Measurements from ENCODE around the gene PTTG2. TPM values are rescaled to one million over a fixed set of nuclear protein-coding genes. Genes with fewer than 3 reads are reported as not detected.

PTTG2 gene
- total and polyA plus RNA-seq, 5 donors from 2014 or later = 2.0 TPM; not detected in 4

DNA sequence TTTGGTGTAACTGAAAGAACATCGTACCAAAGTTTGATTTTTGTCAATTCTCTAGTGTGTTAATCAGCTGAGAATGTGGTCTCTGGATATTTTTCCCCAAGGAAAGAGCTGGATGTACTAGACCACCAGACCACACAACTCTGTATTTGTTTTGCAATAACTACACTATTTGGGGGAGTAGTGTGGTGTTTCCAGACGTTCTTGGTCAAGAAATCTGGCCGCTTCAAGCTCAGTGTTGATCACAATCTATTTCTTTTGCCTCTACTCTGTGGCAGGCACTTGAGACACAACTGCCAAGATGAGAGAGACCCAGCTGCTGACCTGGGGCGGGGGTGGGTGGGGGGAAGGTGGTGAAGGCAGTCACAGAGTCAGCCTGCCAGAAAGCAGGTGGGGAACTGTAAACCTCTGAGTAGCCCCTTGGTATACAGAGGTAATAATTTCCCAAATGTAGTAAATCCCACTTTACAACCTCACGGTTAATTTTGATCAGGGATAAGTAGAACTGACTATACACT, 30.6 kb downstream of the PTTG2 start:
- Mint-ChIP-seq H3K27ac (no peak overlapping the region), H3K9me3 (no peaks in the 10 kb centered on the region)

GRCh38 chr4:37991623-37992410, 31.6 kb downstream of the PTTG2 start:
- Mint-ChIP-seq H3K4me3 (no peak overlapping the region), H3K4me1 (peaks cover 6 to 29% (median 23%) of the 10 kb centered on the region in 4 donors), H3K27me3 (no peaks in the 10 kb centered on the region), H3K27ac (no peak overlapping the region), H3K9me3 (no peaks in the 10 kb centered on the region), H3K36me3 (no peaks in the 10 kb centered on the region)
- DNase-seq (no peak), ATAC-seq (ENCODE audit: low read depth in 2 of 2) (no peak)
- Histone ChIP-seq H3K27me3 (ENCODE audit: control insufficient read depth, insufficient read depth, low read length) (no peaks in the 10 kb centered on the region), H3K9me3 (ENCODE audit: control insufficient read depth in 2 of 2, low read length in 2 of 2) (no peaks in the 10 kb centered on the region), H3K4me1 (ENCODE audit: control insufficient read depth, insufficient read depth, low read length, poor library complexity, severe bottlenecking) (no peaks in the 10 kb centered on the region), H3K36me3 (ENCODE audit: control insufficient read depth, insufficient read depth, low read length) (no peaks in the 10 kb centered on the region), H3K4me3 (ENCODE audit: low read depth, low read length) (no peak overlapping the region), H3K27ac (ENCODE audit: insufficient read depth, low read length, poor library complexity, severe bottlenecking) (no peak overlapping the region)

More for the DNA sequence above, 30.6 kb downstream of the PTTG2 start:
- DNase-seq (no peak), ATAC-seq (ENCODE audit: low read depth in 2 of 2) (no peak)
- H3K9me3 ChIP-seq (ENCODE audit: control insufficient read depth in 2 of 2, low read length in 2 of 2) = no peaks in the 10 kb centered on the region
- no peaks in the 10 kb centered on the region for H3K27me3 Mint-ChIP-seq
- H3K4me1 Mint-ChIP-seq = peaks cover 6 to 29% (median 22%) of the 10 kb centered on the region in 4 donors
- no peaks in the 10 kb centered on the region for H3K27me3 ChIP-seq (ENCODE audit: control insufficient read depth, insufficient read depth, low read length)
- no peaks in the 10 kb centered on the region for H3K4me1 ChIP-seq (ENCODE audit: control insufficient read depth, insufficient read depth, low read length, poor library complexity, severe bottlenecking)
- H3K4me3 ChIP-seq (ENCODE audit: low read depth, low read length) = no peak overlapping the region
- H3K36me3 ChIP-seq (ENCODE audit: control insufficient read depth, insufficient read depth, low read length) = no peaks in the 10 kb centered on the region
- no peak overlapping the region for H3K27ac ChIP-seq (ENCODE audit: insufficient read depth, low read length, poor library complexity, severe bottlenecking)
- H3K4me3 Mint-ChIP-seq = no peak overlapping the region
- peaks cover 3% of the 10 kb centered on the region for H3K36me3 Mint-ChIP-seq

DNA sequence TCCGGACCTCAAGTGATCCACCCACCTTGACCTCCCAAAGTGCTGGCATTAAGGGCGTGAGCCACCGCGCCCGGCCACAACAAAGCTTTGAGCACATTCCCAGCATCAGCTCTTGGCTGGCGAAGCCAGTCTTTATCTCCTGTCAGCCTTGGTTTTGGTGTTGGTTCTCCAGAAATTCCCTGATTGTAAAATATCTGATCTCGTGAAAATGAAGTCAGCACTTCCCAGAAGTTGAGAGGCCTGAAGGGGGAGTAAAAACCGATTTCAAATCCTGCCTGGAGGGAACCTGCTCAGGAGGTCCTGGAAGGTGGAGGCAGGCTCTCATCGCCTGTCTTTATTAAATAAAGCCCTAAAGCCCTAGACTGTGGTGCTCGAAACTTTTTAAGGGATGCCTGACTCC, 33.6 kb downstream of the PTTG2 start:
- Histone ChIP-seq H3K36me3 (ENCODE audit: control insufficient read depth, insufficient read depth, low read length) (no peaks in the 10 kb centered on the region), H3K4me3 (ENCODE audit: low read depth, low read length) (no peak overlapping the region), H3K9me3 (ENCODE audit: control insufficient read depth in 2 of 2, low read length in 2 of 2) (no peaks in the 10 kb centered on the region), H3K27ac (ENCODE audit: insufficient read depth, low read length, poor library complexity, severe bottlenecking) (no peak overlapping the region), H3K27me3 (ENCODE audit: control insufficient read depth, insufficient read depth, low read length) (no peaks in the 10 kb centered on the region), H3K4me1 (ENCODE audit: control insufficient read depth, insufficient read depth, low read length, poor library complexity, severe bottlenecking) (no peaks in the 10 kb centered on the region)
- peaks cover 6 to 40% (median 28%) of the 10 kb centered on the region in 4 donors for H3K4me1 Mint-ChIP-seq
- no peak overlapping the region for H3K27ac Mint-ChIP-seq
- peaks cover 5% of the 10 kb centered on the region for H3K36me3 Mint-ChIP-seq
- ATAC-seq (ENCODE audit: low read depth in 2 of 2) (no peak), DNase-seq (no peak)
- H3K4me3 Mint-ChIP-seq = no peak overlapping the region
- no peaks in the 10 kb centered on the region for H3K9me3 Mint-ChIP-seq
- H3K27me3 Mint-ChIP-seq = no peaks in the 10 kb centered on the region

- H3K4me3 ChIP-seq (ENCODE audit: low read depth, low read length) = no peak overlapping the region
- Mint-ChIP-seq H3K27ac (peak overlapping the region in 2 of 3 donors; percentile 75 to 81), H3K36me3 (peaks cover 10% of the 10 kb centered on the region), H3K9me3 (no peaks in the 10 kb centered on the region), H3K4me3 (no peak overlapping the region), H3K4me1 (peaks cover 6 to 47% (median 26%) of the 10 kb centered on the region in 4 donors), H3K27me3 (no peaks in the 10 kb centered on the region)
- H3K27me3 ChIP-seq (ENCODE audit: control insufficient read depth, insufficient read depth, low read length) = no peaks in the 10 kb centered on the region
- H3K4me1 ChIP-seq (ENCODE audit: control insufficient read depth, insufficient read depth, low read length, poor library complexity, severe bottlenecking) = no peaks in the 10 kb centered on the region
- DNase-seq = peak in 1 of 3 donors; percentile 19
- no peak overlapping the region for H3K27ac ChIP-seq (ENCODE audit: insufficient read depth, low read length, poor library complexity, severe bottlenecking)
- H3K9me3 ChIP-seq (ENCODE audit: control insufficient read depth in 2 of 2, low read length in 2 of 2) = no peaks in the 10 kb centered on the region
- ATAC-seq (ENCODE audit: low read depth in 2 of 2) = no peak
- H3K36me3 ChIP-seq (ENCODE audit: control insufficient read depth, insufficient read depth, low read length) = no peaks in the 10 kb centered on the region
Observed at GRCh38 chr4:37994569-37994968, 34.4 kb downstream of the PTTG2 start.

DNA sequence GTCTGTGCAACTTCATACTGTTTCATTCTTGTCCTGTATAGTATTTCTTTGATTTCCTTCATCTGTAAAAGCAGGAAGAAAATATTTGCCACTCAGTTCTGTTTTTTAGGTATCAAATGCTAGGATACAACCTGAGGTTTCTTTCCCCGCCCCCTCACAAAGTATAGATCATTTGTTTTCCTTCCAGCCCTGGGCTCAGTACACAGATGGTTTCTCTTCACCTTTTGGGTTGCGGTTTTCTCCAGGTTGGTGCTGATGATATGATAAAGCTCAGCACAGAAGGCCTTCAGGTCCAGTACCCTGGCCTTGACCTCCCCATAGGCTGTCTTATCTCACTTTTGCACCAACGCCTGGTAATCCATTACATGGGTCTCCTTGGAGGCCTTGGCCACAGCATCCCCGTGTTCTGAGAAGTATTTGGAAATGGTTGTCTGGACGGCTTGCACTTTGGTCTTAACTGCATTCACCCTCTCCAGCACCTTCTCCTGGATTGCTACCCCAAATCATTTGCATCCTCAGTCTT, 35.2 kb downstream of the PTTG2 start:
- H3K36me3 Mint-ChIP-seq = peaks cover 10% of the 10 kb centered on the region
- no peaks in the 10 kb centered on the region for H3K36me3 ChIP-seq (ENCODE audit: control insufficient read depth, insufficient read depth, low read length)
- H3K27ac ChIP-seq (ENCODE audit: insufficient read depth, low read length, poor library complexity, severe bottlenecking) = no peak overlapping the region
- H3K27ac Mint-ChIP-seq = peak overlapping the region in 2 of 3 donors; percentile 56 to 75
- no peaks in the 10 kb centered on the region for H3K4me1 ChIP-seq (ENCODE audit: control insufficient read depth, insufficient read depth, low read length, poor library complexity, severe bottlenecking)
- no peaks in the 10 kb centered on the region for H3K27me3 Mint-ChIP-seq
- no peaks in the 10 kb centered on the region for H3K9me3 ChIP-seq (ENCODE audit: control insufficient read depth in 2 of 2, low read length in 2 of 2)
- ATAC-seq (ENCODE audit: low read depth in 2 of 2) = no peak
- H3K4me3 Mint-ChIP-seq = no peak overlapping the region
- H3K4me3 ChIP-seq (ENCODE audit: low read depth, low read length) = no peak overlapping the region
- no peaks in the 10 kb centered on the region for H3K9me3 Mint-ChIP-seq
- DNase-seq = no peak
- H3K4me1 Mint-ChIP-seq = peaks cover 6 to 47% (median 28%) of the 10 kb centered on the region in 4 donors
- H3K27me3 ChIP-seq (ENCODE audit: control insufficient read depth, insufficient read depth, low read length) = no peaks in the 10 kb centered on the region

- no peaks in the 10 kb centered on the region for H3K27me3 ChIP-seq (ENCODE audit: control insufficient read depth, insufficient read depth, low read length)
- ATAC-seq (ENCODE audit: low read depth in 2 of 2) (no peak), DNase-seq (no peak)
- H3K27ac Mint-ChIP-seq = no peak overlapping the region
- H3K4me3 ChIP-seq (ENCODE audit: low read depth, low read length) = no peak overlapping the region
- no peaks in the 10 kb centered on the region for H3K9me3 ChIP-seq (ENCODE audit: control insufficient read depth in 2 of 2, low read length in 2 of 2)
- H3K36me3 ChIP-seq (ENCODE audit: control insufficient read depth, insufficient read depth, low read length) = no peaks in the 10 kb centered on the region
- peaks cover 10% of the 10 kb centered on the region for H3K36me3 Mint-ChIP-seq
- no peaks in the 10 kb centered on the region for H3K9me3 Mint-ChIP-seq
- peaks cover 6 to 47% (median 28%) of the 10 kb centered on the region in 4 donors for H3K4me1 Mint-ChIP-seq
- H3K4me1 ChIP-seq (ENCODE audit: control insufficient read depth, insufficient read depth, low read length, poor library complexity, severe bottlenecking) = no peaks in the 10 kb centered on the region
- no peak overlapping the region for H3K4me3 Mint-ChIP-seq
- no peak overlapping the region for H3K27ac ChIP-seq (ENCODE audit: insufficient read depth, low read length, poor library complexity, severe bottlenecking)
- H3K27me3 Mint-ChIP-seq = no peaks in the 10 kb centered on the region
Observed at GRCh38 chr4:37995981-37996775, 36.0 kb downstream of the PTTG2 start.

GRCh38 chr4:37998226-37998625, 38.0 kb downstream of the PTTG2 start:
- no peaks in the 10 kb centered on the region for H3K4me1 ChIP-seq (ENCODE audit: control insufficient read depth, insufficient read depth, low read length, poor library complexity, severe bottlenecking)
- no peaks in the 10 kb centered on the region for H3K9me3 ChIP-seq (ENCODE audit: control insufficient read depth in 2 of 2, low read length in 2 of 2)
- Mint-ChIP-seq H3K4me1 (peaks cover 6 to 53% (median 38%) of the 10 kb centered on the region in 4 donors), H3K27ac (peak overlapping the region in 2 of 3 donors; percentile 55 to 80), H3K36me3 (peaks cover 10% of the 10 kb centered on the region), H3K27me3 (no peaks in the 10 kb centered on the region), H3K4me3 (no peak overlapping the region), H3K9me3 (no peaks in the 10 kb centered on the region)
- DNase-seq (no peak), ATAC-seq (ENCODE audit: low read depth in 2 of 2) (no peak)
- H3K27me3 ChIP-seq (ENCODE audit: control insufficient read depth, insufficient read depth, low read length) = no peaks in the 10 kb centered on the region
- H3K27ac ChIP-seq (ENCODE audit: insufficient read depth, low read length, poor library complexity, severe bottlenecking) = no peak overlapping the region
- no peak overlapping the region for H3K4me3 ChIP-seq (ENCODE audit: low read depth, low read length)
- no peaks in the 10 kb centered on the region for H3K36me3 ChIP-seq (ENCODE audit: control insufficient read depth, insufficient read depth, low read length)
